ENCODE results near the gene LPXN.

DNA sequence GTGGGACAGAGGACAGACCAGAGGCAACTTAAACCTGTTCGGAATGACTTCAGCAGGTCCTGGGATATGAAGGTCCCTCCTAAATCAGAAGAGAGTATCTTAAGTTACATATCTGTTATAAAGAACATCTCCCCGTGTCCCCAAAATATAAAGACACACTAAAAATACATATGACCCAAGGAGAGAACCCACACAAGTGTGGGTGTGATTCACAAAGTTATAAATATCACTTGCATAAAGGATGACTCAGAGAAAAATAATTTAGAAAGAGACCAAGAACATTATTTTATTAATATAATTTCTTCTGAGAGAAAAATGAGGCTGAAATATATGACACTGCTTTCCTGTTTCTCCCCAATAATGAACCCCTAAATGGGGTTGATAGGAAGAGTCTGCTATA, 82.0 kb downstream of the LPXN start:
- TF ChIP-seq, protein P1, sequence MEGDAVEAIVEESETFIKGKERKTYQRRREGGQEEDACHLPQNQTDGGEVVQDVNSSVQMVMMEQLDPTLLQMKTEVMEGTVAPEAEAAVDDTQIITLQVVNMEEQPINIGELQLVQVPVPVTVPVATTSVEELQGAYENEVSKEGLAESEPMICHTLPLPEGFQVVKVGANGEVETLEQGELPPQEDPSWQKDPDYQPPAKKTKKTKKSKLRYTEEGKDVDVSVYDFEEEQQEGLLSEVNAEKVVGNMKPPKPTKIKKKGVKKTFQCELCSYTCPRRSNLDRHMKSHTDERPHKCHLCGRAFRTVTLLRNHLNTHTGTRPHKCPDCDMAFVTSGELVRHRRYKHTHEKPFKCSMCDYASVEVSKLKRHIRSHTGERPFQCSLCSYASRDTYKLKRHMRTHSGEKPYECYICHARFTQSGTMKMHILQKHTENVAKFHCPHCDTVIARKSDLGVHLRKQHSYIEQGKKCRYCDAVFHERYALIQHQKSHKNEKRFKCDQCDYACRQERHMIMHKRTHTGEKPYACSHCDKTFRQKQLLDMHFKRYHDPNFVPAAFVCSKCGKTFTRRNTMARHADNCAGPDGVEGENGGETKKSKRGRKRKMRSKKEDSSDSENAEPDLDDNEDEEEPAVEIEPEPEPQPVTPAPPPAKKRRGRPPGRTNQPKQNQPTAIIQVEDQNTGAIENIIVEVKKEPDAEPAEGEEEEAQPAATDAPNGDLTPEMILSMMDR (conservative IDR thresholded peaks at IDR 0.05): no peak
- no peak for TF ChIP-seq EZH2 (IDR thresholded peaks at IDR 0.05; ENCODE audit: low read depth)

Measured in PC-9 (cell line).